Trophoblast cell (in vitro differentiated cells and primary cell): Measurements from ENCODE around the gene CDH20.

ENCODE experiments used
- DNase-seq, 2 donors: peaks; one replicate each; pipeline ENCODE4 v3.0.0-alpha.2; 2016
- H2AFZ ChIP-seq: 2 replicates; pipeline ENCODE4 v1.6.1; 2013; ENCODE audit warnings: low read length, moderate library complexity, mild to moderate bottlenecking; ENCODE audit not compliant: insufficient read depth, poor library complexity
- H2AK5ac ChIP-seq: 2 replicates; pipeline ENCODE4 v1.6.1; 2013; ENCODE audit warnings: mild to moderate bottlenecking, low read length
- H2BK120ac ChIP-seq: 2 replicates; pipeline ENCODE4 v1.6.1; 2013; ENCODE audit warnings: low read length, mild to moderate bottlenecking, moderate library complexity; ENCODE audit not compliant: insufficient read depth, poor library complexity
- H2BK12ac ChIP-seq: 2 replicates; pipeline ENCODE4 v1.6.1; 2013; ENCODE audit warnings: mild to moderate bottlenecking, low read length, moderate library complexity
- H2BK5ac ChIP-seq: 2 replicates; pipeline ENCODE4 v1.6.1; 2013; ENCODE audit warnings: low read length, low read depth, moderate library complexity, mild to moderate bottlenecking; ENCODE audit not compliant: poor library complexity
- H3K14ac ChIP-seq: 2 replicates; pipeline ENCODE4 v1.6.1; 2013; ENCODE audit warnings: mild to moderate bottlenecking, low read length
- H3K18ac ChIP-seq: 2 replicates; pipeline ENCODE4 v1.6.1; 2013; ENCODE audit warnings: mild to moderate bottlenecking, low read length
- H3K23ac ChIP-seq: 2 replicates; pipeline ENCODE4 v1.6.1; 2013; ENCODE audit warnings: low read length
- H3K27ac ChIP-seq: 2 replicates; pipeline ENCODE4 v1.5.1; 2013; ENCODE audit warnings: low read depth, mild to moderate bottlenecking, inconsistent platforms, low read length, moderate library complexity
- H3K27me3 ChIP-seq: 2 replicates; pipeline ENCODE4 v1.6.1; 2013; ENCODE audit warnings: inconsistent platforms, mild to moderate bottlenecking, low read length, moderate library complexity; ENCODE audit not compliant: insufficient read depth
- H3K36me3 ChIP-seq, 2 experiments: 1 replicate in 1 of 2; 2 replicates in 1 of 2; pipeline ENCODE4 v1.6.1; 2013; ENCODE audit warnings: low read length in 2 of 2, mild to moderate bottlenecking in 2 of 2, moderate library complexity in 1 of 2; ENCODE audit not compliant: insufficient read depth in 2 of 2, control insufficient read depth in 1 of 2
- H3K4ac ChIP-seq: 2 replicates; pipeline ENCODE4 v1.6.1; 2013; ENCODE audit warnings: low read depth, mild to moderate bottlenecking, low read length, moderate library complexity
- H3K4me1 ChIP-seq, 2 experiments: 1 replicate in 1 of 2; 2 replicates in 1 of 2; pipeline ENCODE4 v1.6.1; 2013; ENCODE audit warnings: low read length in 2 of 2, mild to moderate bottlenecking in 2 of 2, moderate library complexity in 1 of 2; ENCODE audit not compliant: insufficient read depth in 2 of 2, control insufficient read depth in 1 of 2
- H3K4me2 ChIP-seq: 2 replicates; pipeline ENCODE4 v1.6.1; 2013; ENCODE audit warnings: inconsistent platforms, mild to moderate bottlenecking, low read length, moderate library complexity
- H3K4me3 ChIP-seq: 2 replicates; pipeline ENCODE4 v1.5.1; 2013; ENCODE audit warnings: mild to moderate bottlenecking, low read depth, low read length, inconsistent platforms
- H3K79me1 ChIP-seq: one replicate; pipeline ENCODE4 v1.6.1; 2013; ENCODE audit warnings: low read length
- H3K79me2 ChIP-seq: 2 replicates; pipeline ENCODE4 v1.6.1; 2013; ENCODE audit warnings: low read length, mild to moderate bottlenecking; ENCODE audit not compliant: control insufficient read depth, insufficient read depth, poor library complexity
- H3K9ac ChIP-seq: 2 replicates; pipeline ENCODE4 v1.6.1; 2013; ENCODE audit warnings: mild to moderate bottlenecking, low read length
- H3K9me3 ChIP-seq: 2 replicates; pipeline ENCODE4 v1.6.1; 2013; ENCODE audit warnings: low read depth, mild to moderate bottlenecking, control low read depth, inconsistent platforms, low read length; ENCODE audit not compliant: insufficient read depth
- H4K12ac ChIP-seq: 2 replicates; pipeline ENCODE4 v1.6.1; 2013; ENCODE audit warnings: low read depth, mild to moderate bottlenecking, low read length, moderate library complexity
- H4K8ac ChIP-seq: 2 replicates; pipeline ENCODE4 v1.6.1; 2013; ENCODE audit warnings: low read depth, mild to moderate bottlenecking, low read length, moderate library complexity
- H4K91ac ChIP-seq: one replicate; pipeline ENCODE4 v1.6.1; 2013; ENCODE audit warnings: low read depth, mild to moderate bottlenecking, low read length, moderate library complexity
- WGBS: extraction: QIAGEN DNeasy Blood & Tissue Kit; methylation state at CpG from one replicate; pipeline ENCODE4 v1.1.7; 2013; ENCODE audit warnings: missing lambda C conversion rate; ENCODE audit not compliant: insufficient read length, insufficient coverage; ENCODE audit errors: extremely low coverage; 5-methylcytosine and 5-hydroxymethylcytosine counted together

CDH20 gene

DNA sequence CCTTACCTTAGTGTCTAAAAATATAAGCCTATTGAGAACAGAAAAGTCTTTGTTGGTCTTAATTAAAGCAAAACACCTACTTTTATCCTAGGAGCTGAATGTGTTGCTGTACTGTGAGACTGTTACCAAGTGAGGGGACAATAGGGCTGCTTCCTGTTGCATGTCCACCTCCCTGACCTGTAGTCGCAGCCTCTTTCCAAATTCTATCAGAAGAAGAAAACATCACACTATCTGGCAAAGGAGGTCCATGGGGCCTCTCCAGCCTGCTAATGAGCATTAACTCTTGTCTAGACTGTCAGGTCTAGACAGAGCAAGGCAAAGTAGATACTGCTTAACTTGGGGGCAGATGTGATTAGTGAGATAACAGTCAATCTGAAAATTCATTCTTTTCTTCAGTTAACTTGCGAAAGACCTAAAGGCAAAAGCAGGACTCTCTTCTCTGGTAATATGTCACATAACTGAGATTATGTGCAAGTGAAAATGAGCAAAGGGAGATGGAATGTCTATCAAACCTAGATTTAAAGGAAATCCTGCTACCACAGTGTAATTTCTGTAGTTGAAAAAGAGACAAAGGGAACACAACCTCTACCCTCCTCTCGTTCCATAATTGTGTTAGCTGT, 66.9 kb downstream of the CDH20 start:
- Histone ChIP-seq H3K4me2 (no peak overlapping the region), H3K18ac (no peak overlapping the region), H3K14ac (no peak overlapping the region), H3K79me2 (no peaks in the 10 kb centered on the region), H3K36me3 (no peaks in the 10 kb centered on the region), H3K4ac (no peak overlapping the region), H4K12ac (no peak overlapping the region), H3K79me1 (peaks cover 2% of the 10 kb centered on the region), H2BK5ac (no peak overlapping the region), H3K27ac (no peak overlapping the region), H4K8ac (peak overlapping the region; percentile 43), H3K27me3 (no peaks in the 10 kb centered on the region), H3K4me3 (no peak overlapping the region), H3K9me3 (no peaks in the 10 kb centered on the region), H4K91ac (no peak overlapping the region), H3K4me1 (peaks cover 6 to 7% of the 10 kb centered on the region in 2 experiments), H3K23ac (no peak overlapping the region), H2BK120ac (no peak overlapping the region), H2BK12ac (no peak overlapping the region), H3K9ac (no peak overlapping the region), H2AFZ (no peak overlapping the region), H2AK5ac (no peak overlapping the region)
- no peak for DNase-seq
- WGBS, result no CpG with 5 or more reads among the region's 3 CpGs

DNA sequence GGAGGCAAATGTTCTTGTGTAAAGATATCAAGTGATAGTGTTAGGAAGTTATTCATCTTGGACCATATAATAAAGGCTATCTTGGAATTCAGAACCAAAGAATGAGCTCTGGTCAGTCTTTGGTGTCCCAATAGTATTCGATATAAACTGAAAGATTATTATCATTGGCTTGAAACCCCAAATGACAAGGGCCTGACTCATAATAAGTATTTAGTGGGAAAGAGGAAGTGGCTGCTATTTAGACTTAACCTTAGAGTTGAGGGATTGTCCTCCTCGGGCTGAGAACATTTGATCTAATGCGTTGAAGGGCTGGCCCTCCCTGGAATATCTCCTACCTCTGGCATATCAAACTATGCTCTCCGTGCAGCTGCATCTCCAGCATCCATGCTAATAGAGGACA, 67.5 kb downstream of the CDH20 start:
- no peaks in the 10 kb centered on the region for H3K9me3 ChIP-seq
- H3K18ac ChIP-seq, result no peak overlapping the region
- no CpG with 5 or more reads among the region's 4 CpGs for WGBS
- H3K14ac ChIP-seq, result no peak overlapping the region
- no peak for DNase-seq
- H4K8ac ChIP-seq, result no peak overlapping the region
- no peak overlapping the region for H2BK120ac ChIP-seq
- H3K23ac ChIP-seq, result no peak overlapping the region
- peak overlapping the region; percentile 83 for H2BK5ac ChIP-seq
- H3K79me1 ChIP-seq, result peaks cover 2% of the 10 kb centered on the region
- no peak overlapping the region for H3K4ac ChIP-seq
- peaks cover 6 to 7% of the 10 kb centered on the region in 2 experiments for H3K4me1 ChIP-seq
- H2BK12ac ChIP-seq, result no peak overlapping the region
- no peak overlapping the region for H2AFZ ChIP-seq
- H3K4me2 ChIP-seq, result no peak overlapping the region
- no peaks in the 10 kb centered on the region for H3K79me2 ChIP-seq
- no peak overlapping the region for H4K12ac ChIP-seq
- no peak overlapping the region for H3K27ac ChIP-seq
- H3K27me3 ChIP-seq, result no peaks in the 10 kb centered on the region
- H2AK5ac ChIP-seq, result no peak overlapping the region
- no peaks in the 10 kb centered on the region for H3K36me3 ChIP-seq
- no peak overlapping the region for H3K4me3 ChIP-seq
- no peak overlapping the region for H3K9ac ChIP-seq
- H4K91ac ChIP-seq, result no peak overlapping the region

GRCh38 chr18:61402726-61403125, 69.5 kb downstream of the CDH20 start:
- H3K4ac ChIP-seq, result no peak overlapping the region
- H2AK5ac ChIP-seq, result no peak overlapping the region
- H3K79me2 ChIP-seq, result no peaks in the 10 kb centered on the region
- H3K4me2 ChIP-seq, result no peak overlapping the region
- DNase-seq, result no peak
- no peak overlapping the region for H3K4me3 ChIP-seq
- H4K91ac ChIP-seq, result no peak overlapping the region
- no peak overlapping the region for H3K18ac ChIP-seq
- no CpG with 5 or more reads among the region's 1 CpG for WGBS
- H3K79me1 ChIP-seq, result peaks cover 2% of the 10 kb centered on the region
- no peak overlapping the region for H4K8ac ChIP-seq
- H2BK120ac ChIP-seq, result no peak overlapping the region
- H3K9me3 ChIP-seq, result no peaks in the 10 kb centered on the region
- no peak overlapping the region for H2AFZ ChIP-seq
- no peak overlapping the region for H3K27ac ChIP-seq
- no peaks in the 10 kb centered on the region for H3K36me3 ChIP-seq
- H3K23ac ChIP-seq, result no peak overlapping the region
- peaks cover 4 to 5% of the 10 kb centered on the region in 2 experiments for H3K4me1 ChIP-seq
- H2BK12ac ChIP-seq, result no peak overlapping the region
- no peak overlapping the region for H3K9ac ChIP-seq
- no peak overlapping the region for H4K12ac ChIP-seq
- H3K27me3 ChIP-seq, result no peaks in the 10 kb centered on the region
- H2BK5ac ChIP-seq, result no peak overlapping the region
- H3K14ac ChIP-seq, result no peak overlapping the region

- no peak for DNase-seq
- WGBS, result no CpG with 5 or more reads among the region's 1 CpG
- no peak overlapping the region for H2AFZ ChIP-seq
- no peaks in the 10 kb centered on the region for H3K79me2 ChIP-seq
- H3K9me3 ChIP-seq, result no peaks in the 10 kb centered on the region
- no peak overlapping the region for H4K91ac ChIP-seq
- no peaks in the 10 kb centered on the region for H3K36me3 ChIP-seq
- H3K4me2 ChIP-seq, result no peak overlapping the region
- H3K18ac ChIP-seq, result no peak overlapping the region
- no peak overlapping the region for H2BK5ac ChIP-seq
- H4K8ac ChIP-seq, result no peak overlapping the region
- H3K4ac ChIP-seq, result no peak overlapping the region
- no peaks in the 10 kb centered on the region for H3K79me1 ChIP-seq
- no peak overlapping the region for H2BK120ac ChIP-seq
- H3K27ac ChIP-seq, result no peak overlapping the region
- no peak overlapping the region for H3K4me3 ChIP-seq
- H2BK12ac ChIP-seq, result no peak overlapping the region
- H3K27me3 ChIP-seq, result no peaks in the 10 kb centered on the region
- H4K12ac ChIP-seq, result no peak overlapping the region
- no peaks in the 10 kb centered on the region for H3K4me1 ChIP-seq
- H3K14ac ChIP-seq, result no peak overlapping the region
- H3K23ac ChIP-seq, result no peak overlapping the region
- no peak overlapping the region for H3K9ac ChIP-seq
- no peak overlapping the region for H2AK5ac ChIP-seq
Observed at GRCh38 chr18:61413396-61413795, 80.2 kb downstream of the CDH20 start.
